ENCODE results near the gene FXYD5. TPM values are rescaled to one million over a fixed set of nuclear protein-coding genes. Genes with fewer than 3 reads are reported as not detected.

The FXYD5 gene
- total and polyA plus RNA-seq, 9 of the 15 experiments (the other 6 are each of a cell fraction or from before 2014, with no cell fraction given), result 104 to 537 (median 174) TPM

GRCh38 chr19:35153701-35154524, 622 bp upstream of the FXYD5 start (continued):
- TF ChIP-seq NR1H2 (CRISPR knock-in tag; IDR thresholded peaks at IDR 0.05) (no peak), UBTF (IDR thresholded peaks at IDR 0.05; ENCODE audit: borderline replicate concordance in 1 of 2, low read depth in 2 of 2, low read length in 2 of 2) (peak; percentile 63 to 86; a peak in 2 of 4 replicates), SMARCC2 (IDR thresholded peaks at IDR 0.05; ENCODE audit: low read depth) (no peak), RBM22 (IDR thresholded peaks at IDR 0.05; ENCODE audit: low read depth, low read length, poor library complexity, severe bottlenecking) (peak; percentile 35), RBBP5 (IDR thresholded peaks at IDR 0.05; ENCODE audit: borderline replicate concordance, insufficient read depth, low read length, poor library complexity, severe bottlenecking) (peak; percentile 64), CTBP1 (IDR thresholded peaks at IDR 0.05; ENCODE audit: borderline replicate concordance) (0 out of 2 replicates have a peak, but pooled peaks have one; percentile 35), CBX2 (IDR thresholded peaks at IDR 0.05; ENCODE audit: insufficient read depth, low read length, poor library complexity, severe bottlenecking) (no peak), SRF (CRISPR knock-in tag; IDR thresholded peaks at IDR 0.05) (0 out of 4 replicates have a peak, but pooled peaks of 1 of the 2 experiments have one; percentile 39), RAD21 (CRISPR knock-in tag; conservative IDR thresholded peaks at IDR 0.05 in 1 of 2, IDR thresholded peaks at IDR 0.05 in 1 of 2) (peak; percentile 26 to 54; a peak in 3 of 4 replicates), BMI1 (IDR thresholded peaks at IDR 0.05; ENCODE audit: low read length) (no peak), ZNF143 (CRISPR knock-in tag; IDR thresholded peaks at IDR 0.05) (no peak), TRIM25 (IDR thresholded peaks at IDR 0.05; ENCODE audit: borderline replicate concordance) (0 out of 2 replicates have a peak, but pooled peaks have one; percentile 41), ZSCAN29 (IDR thresholded peaks at IDR 0.05) (no peak), SRSF3 (IDR thresholded peaks at IDR 0.05; ENCODE audit: insufficient read depth, low read length) (no peak), JUND (IDR thresholded peaks at IDR 0.05; ENCODE audit: borderline replicate concordance, low read depth, low read length) (peak; percentile 33; the same call in 1 of the 2 replicates), JUND (tag; IDR thresholded peaks at IDR 0.05; ENCODE audit: borderline replicate concordance, low read depth, low read length) (no peak; the same call in 2 of the 3 replicates), ZNF347 (CRISPR knock-in tag; IDR thresholded peaks at IDR 0.05; ENCODE audit: low read depth) (no peak)
- TF ChIP-seq, protein P1, sequence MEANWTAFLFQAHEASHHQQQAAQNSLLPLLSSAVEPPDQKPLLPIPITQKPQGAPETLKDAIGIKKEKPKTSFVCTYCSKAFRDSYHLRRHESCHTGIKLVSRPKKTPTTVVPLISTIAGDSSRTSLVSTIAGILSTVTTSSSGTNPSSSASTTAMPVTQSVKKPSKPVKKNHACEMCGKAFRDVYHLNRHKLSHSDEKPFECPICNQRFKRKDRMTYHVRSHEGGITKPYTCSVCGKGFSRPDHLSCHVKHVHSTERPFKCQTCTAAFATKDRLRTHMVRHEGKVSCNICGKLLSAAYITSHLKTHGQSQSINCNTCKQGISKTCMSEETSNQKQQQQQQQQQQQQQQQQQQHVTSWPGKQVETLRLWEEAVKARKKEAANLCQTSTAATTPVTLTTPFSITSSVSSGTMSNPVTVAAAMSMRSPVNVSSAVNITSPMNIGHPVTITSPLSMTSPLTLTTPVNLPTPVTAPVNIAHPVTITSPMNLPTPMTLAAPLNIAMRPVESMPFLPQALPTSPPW (CRISPR knock-in tag; IDR thresholded peaks at IDR 0.05), result peak; percentile 60; the same call in 1 of the 2 replicates
